NCI-H2196 (cell line): ENCODE measurements around the gene RGS7BP.

Source experiments
- DNase-seq: peaks from one replicate; lab custom pipeline; 2025; ENCODE audit not compliant: unreplicated experiment; lab: John Stamatoyannopoulos, UW

The RGS7BP gene

DNA sequence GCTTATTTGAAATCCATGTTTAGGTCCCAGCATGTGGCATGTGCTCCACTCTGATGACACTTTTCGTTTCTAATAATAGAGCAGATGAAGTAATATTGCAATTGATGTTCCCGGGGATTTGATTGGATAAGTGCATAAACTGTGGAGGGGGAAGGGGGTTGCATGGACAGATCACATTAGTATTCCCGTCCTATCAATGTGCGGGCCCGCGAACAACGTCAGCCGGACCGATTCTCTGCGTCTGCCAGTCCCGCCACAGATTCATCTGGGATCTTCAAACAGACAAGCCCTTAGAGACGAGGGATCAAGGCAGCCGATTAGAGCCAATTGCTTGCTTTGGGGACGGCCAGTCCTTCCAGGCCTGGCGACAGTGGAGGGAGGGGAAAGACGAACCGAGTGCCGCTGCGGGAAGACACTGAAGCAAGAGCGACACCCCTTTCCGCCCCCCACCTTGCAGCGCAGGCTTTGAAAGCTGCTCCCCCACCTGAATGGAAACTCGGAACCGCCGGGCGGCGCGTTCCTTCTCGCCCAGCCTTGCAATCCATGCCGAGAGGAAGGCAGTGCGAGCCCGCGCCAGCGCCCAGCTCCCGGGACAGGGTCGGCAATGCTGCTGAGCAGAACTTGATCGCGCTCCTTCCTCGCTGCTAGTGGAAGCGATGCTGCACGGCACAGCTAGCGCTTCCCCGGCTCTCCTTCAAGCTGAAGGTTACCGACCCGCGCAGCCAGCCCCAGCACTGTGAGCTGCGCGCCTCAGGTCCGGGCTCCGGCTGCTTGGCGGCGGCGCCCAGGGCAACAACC, at the start of gene RGS7BP:
TSS of gene RGS7BP (plus strand) at position 247 of the 798 bp plus-strand sequence. CDS start 610 bp downstream, outside the sequence.
- no peak for DNase-seq

DNA sequence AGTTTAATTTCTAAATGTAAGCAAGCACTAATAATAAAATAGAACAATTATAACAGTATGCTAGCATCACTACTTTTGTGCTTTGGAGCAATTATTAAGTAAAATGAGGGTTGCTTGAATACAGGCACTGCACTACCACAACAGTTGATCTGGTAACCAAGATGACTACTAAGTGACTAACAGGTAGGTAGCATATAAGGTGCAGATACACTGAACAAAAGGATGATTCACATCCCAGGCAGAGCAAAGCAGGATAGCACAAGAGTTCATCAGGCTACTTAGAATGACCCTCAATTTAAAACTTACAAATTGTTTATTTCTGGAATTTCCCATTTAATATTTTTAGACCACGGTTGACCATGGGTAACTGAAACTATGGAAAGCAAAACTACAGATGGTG, 48.0 kb upstream of the RGS7BP start:
- DNase-seq, result no peak

GRCh38 chr5:64458948-64459347, 46.9 kb upstream of the RGS7BP start:
- no peak for DNase-seq

DNA sequence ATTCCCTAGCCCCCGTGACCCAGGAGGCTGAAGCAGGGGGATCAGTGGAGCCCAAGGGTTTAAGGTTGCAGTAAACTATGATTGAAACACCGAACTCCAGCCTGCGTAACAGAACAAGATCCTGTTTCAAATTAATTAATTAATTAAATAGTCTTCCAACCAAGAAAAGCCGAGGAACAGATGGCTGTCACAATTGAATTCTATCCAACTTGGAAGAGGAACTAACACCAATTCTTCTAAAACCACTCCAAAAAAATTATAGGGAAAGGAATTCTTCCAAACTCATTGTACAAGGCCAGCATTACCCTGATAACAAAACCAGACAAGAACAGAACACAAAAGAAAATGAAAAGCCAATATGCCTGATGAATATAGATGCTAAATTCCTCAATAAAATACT, 43.4 kb upstream of the RGS7BP start:
- DNase-seq, result no peak

DNA sequence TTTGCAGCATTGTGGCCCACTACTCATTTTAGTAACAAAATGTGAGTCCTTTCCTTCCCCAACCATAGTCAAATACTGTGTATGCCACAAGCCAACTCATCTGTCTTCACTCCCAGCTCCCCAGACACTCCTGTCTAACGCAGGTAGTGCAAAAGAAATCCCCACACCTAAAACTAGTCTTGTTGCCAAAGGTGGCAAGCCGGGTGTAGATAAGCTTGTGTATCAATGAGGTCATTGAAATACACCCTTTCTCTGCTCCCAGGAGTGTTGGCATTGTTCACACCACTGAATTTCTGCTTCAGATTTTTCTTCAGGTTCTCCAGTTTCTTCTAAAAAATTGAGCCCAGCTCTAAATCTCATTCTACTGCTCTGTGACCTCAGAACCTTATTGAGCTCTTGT, 19.7 kb upstream of the RGS7BP start:
- no peak for DNase-seq

DNA sequence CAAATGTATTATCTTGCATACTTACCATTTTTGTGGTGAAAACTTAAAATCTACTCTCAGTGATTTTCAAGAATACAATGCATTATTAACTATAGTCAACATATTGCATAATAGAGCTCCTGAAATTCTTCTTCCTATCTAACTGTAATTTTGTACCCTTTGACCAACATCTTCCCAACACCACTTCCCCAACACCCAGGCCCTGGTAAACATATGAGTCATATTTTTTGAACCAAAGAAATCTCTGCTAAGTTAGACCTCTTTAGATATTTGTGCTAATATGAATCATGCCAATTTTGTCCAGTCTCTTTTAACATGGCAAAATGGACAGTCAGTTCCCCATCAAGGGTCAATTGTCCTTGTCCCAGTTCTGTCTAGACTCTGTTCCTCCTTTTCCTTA, 18.5 kb upstream of the RGS7BP start:
- no peak for DNase-seq

- no peak for DNase-seq
Measured at GRCh38 chr5:64489857-64490256, 16.0 kb upstream of the RGS7BP start.

- no peak for DNase-seq
Measured at GRCh38 chr5:64497386-64497785, 8.4 kb upstream of the RGS7BP start.

DNA sequence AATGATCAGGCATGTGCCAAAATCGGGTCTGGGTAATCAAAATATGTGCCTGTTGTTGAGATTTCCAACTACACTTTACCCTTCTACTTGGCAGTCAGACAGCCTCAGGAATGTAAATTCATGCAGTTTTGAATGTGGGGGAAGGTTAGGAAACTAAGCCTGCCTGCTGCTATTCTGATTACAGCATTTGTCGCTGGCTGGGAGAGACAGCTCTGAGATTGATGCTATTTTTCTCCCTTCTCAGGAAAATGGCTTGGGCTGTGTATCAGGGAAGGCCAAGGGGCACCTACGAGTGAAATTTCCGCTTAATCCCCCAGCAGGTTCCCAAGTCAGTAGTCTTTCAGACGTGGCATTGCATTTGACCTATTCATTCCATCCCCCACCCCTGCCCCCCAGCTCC, 3.6 kb upstream of the RGS7BP start:
- no peak for DNase-seq

DNA sequence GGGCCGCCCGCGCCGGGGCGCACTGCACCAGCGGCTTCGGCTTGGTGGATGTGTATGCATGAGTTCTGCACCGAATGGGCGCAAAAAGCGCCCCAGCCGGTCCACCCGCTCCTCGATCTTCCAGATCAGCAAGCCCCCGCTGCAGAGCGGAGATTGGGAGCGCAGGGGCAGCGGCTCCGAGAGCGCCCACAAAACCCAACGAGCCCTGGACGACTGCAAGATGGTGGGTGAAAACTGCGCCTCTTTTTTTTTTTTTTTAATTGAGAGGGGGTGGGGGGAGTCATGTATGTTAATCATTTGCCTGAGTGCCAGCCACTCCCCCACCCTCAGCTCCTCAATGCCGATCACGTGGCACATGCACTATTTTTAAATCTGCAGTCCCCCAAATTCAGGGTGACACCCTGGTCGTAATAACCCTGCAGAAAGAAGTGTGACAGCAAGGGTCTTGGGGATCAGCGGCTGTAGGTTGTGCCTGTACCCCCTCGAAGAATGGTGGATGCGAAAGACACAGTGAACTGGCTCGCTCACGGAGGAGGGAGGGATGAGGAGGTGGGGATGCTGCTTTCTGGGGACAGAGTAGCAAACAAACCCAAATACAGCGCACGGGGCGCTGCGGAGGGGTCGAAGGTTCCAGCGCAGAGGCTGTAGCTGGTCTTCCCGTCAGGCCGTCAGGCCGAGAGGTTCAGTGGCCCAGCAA, 900 bp downstream of the RGS7BP start:
- no peak for DNase-seq

GRCh38 chr5:64507264-64507605, 1.4 kb downstream of the RGS7BP start:
- DNase-seq, result no peak

GRCh38 chr5:64509828-64510227, 4.0 kb downstream of the RGS7BP start:
- no peak for DNase-seq

DNA sequence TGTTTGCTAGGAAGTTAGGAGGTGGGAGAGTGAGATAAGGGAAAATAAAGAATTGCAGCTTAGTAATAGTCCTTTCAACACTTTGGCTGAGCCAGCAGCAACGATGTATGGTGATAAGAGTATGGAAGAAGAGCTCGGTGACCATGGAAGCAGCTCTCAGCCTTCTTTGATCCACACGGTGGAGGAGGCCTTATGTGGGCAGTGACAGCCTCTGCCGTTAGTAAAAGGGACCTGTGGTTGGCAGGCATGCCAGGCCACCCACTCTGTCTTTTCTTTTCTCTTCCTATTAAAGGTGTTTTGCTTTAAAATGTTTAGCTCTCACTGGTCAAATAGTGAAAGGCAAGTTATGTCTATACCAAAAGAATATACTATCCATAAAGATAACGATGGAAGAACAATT, 7.7 kb downstream of the RGS7BP start:
- DNase-seq, result no peak

GRCh38 chr5:64514612-64515011, 8.8 kb downstream of the RGS7BP start:
- DNase-seq, result no peak

DNA sequence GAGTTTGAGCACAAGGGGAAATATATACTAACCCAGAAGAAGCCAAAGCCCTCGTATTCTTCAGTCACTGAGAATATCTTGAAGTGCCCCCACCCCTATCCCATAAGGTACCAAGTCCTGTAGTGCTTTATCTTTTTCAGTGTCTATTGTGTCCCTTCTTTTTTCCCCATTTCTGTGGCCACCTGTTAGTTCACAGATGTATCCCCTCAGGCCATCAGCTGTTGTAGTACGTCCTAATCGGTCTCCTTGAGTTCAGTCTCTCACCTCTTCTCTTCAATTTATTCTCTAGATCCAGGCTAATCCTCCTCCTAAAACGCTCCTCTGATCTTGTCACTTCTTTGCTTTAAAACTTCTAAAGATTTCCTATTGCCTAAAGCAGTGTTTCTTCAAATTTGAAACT, 10.4 kb downstream of the RGS7BP start:
- DNase-seq, result no peak

- DNase-seq, result no peak
Measured at GRCh38 chr5:64518793-64519192, 13.0 kb downstream of the RGS7BP start.

GRCh38 chr5:64519263-64519662, 13.4 kb downstream of the RGS7BP start:
- DNase-seq, result no peak

DNA sequence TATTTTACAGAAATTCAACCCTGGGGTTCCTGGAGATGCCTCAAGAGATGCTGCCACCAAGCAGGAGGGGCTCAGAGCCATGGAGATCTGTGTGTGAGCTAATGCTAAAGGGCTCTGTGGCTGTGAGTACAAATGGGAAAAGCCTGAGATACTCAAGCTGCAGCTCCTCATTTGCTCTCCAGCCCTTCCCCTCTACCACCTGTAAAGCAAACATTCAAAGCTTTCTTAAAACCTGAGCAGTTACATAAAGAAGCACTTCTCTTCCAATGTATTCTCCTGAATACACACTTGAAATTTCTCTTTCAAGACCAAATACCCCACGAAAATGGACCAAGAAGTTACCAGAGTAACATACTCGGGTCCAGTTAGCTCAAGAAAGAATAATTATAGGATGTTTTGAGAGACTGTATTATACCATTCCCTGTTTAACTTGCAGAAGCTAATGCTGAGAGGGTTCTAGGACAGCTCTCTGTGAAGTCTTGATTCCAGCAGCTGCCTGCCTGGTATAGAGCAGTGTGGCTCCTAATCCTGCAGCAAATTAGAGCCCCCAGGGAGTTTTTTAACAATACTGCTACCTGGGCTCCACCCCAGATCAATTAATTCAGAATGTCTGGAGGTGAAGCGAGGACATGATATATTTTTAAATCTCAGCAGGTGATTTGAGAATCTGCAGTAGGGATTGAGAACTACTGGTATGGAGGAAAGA, 21.1 kb downstream of the RGS7BP start:
- no peak for DNase-seq

- DNase-seq, result no peak
Measured at GRCh38 chr5:64530076-64530475, 24.3 kb downstream of the RGS7BP start.

- DNase-seq, result no peak
Measured at GRCh38 chr5:64532212-64532611, 26.4 kb downstream of the RGS7BP start.

DNA sequence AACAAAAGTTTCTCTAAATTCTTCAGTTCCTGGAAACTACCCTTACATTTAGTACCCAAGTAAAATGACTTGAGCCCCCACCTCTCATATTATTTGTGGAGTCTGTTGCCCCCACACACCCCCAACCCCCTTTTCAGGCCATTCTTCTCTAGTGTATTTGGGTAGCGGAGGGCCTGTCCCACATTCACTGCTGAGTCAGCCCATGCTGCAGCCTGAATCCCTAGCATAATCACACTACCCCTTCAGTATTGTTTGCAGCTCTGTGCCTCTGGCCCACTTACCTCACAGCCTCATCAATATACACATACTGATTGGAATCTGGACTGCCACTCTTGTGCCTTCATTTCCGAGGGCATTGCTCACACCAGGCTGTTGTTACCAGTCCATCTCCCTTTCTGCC, 26.8 kb downstream of the RGS7BP start:
- DNase-seq, result no peak

GRCh38 chr5:64534033-64534432, 28.2 kb downstream of the RGS7BP start:
- no peak for DNase-seq
